ENCODE measurements around the gene MYBPC2. TPM values are rescaled to one million over a fixed set of nuclear protein-coding genes. Genes with fewer than 3 reads are reported as not detected.

Gene MYBPC2
- total RNA-seq, 1 donor: not detected

DNA sequence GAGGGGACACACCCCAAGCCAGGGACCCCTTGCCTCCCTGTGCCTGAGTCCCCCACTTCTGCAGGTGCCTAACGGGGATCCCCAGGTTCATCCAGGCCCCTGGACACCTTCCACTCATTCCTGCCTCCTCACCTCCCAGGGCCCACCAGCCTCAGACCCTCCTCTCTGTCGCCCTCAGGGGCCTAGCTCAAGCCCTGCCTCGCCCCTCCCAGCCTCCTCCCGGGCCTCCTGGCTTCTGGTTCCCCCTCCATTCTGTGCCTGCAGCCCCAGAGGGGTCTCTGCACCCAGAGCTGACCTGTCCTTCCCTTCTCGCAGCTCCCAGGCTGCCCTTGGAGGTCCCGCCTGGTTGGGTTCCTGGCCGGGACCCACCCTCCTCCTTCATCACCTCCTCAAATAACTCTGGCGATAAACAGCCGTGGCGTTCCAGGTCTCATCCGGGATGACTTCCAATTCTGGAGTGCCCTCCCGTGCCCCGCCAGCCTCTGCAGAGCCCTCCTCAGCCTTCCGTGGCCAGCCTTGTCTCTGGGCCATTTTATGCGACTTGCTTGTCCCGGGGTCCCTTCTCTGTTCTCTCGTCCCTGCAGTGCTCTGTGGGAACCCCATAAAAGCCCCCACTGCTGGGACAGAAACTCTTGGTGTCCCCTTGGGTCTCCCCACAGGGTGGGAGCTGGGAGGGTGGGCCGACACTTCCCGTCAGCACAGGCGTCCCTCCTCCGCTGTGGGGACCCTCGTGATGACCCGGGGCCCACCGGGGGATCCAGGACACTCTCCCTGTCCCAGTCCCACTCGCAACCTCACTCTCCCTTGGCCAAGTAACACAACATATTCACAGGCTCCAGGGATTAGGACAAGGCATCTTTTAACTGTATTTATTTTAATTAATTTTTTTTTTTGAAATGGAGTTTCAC is 69.1 kb downstream of the MYBPC2 start:
- Histone ChIP-seq H3K9me3 (ENCODE audit: low read depth, low read length) (no peaks in the 10 kb centered on the region), H3K27me3 (ENCODE audit: insufficient read depth, low read length) (peaks cover 5% of the 10 kb centered on the region), H3K36me3 (ENCODE audit: insufficient read depth, low read length) (no peaks in the 10 kb centered on the region), H3K4me3 (ENCODE audit: insufficient read depth, low read length) (no peak overlapping the region), H4K20me1 (ENCODE audit: insufficient read depth, low read length) (no peaks in the 10 kb centered on the region), H3K4me2 (ENCODE audit: insufficient read depth, low read length) (no peak overlapping the region), H3K79me2 (ENCODE audit: insufficient read depth, low read length) (no peaks in the 10 kb centered on the region), H3K27ac (ENCODE audit: low read depth, low read length) (no peak overlapping the region), H2AFZ (ENCODE audit: low read length) (no peak overlapping the region), H3K4me1 (ENCODE audit: insufficient read depth, low read length) (no peaks in the 10 kb centered on the region)
- no peak for DNase-seq (ENCODE audit: insufficient read length, low spot score, missing footprints)
- no peak for TF ChIP-seq CTCF (IDR thresholded peaks at IDR 0.05; ENCODE audit: extremely low read depth, low read depth, low read length)

GRCh38 chr19:50505856-50506611 is 73.3 kb downstream of the MYBPC2 start:
- no peak for TF ChIP-seq CTCF (IDR thresholded peaks at IDR 0.05; ENCODE audit: extremely low read depth, low read depth, low read length)
- Histone ChIP-seq H3K4me1 (ENCODE audit: insufficient read depth, low read length) (peaks cover 8% of the 10 kb centered on the region), H3K79me2 (ENCODE audit: insufficient read depth, low read length) (peaks cover 8% of the 10 kb centered on the region), H3K27me3 (ENCODE audit: insufficient read depth, low read length) (no peaks in the 10 kb centered on the region), H3K4me3 (ENCODE audit: insufficient read depth, low read length) (no peak overlapping the region), H2AFZ (ENCODE audit: low read length) (no peak overlapping the region), H3K4me2 (ENCODE audit: insufficient read depth, low read length) (no peak overlapping the region), H4K20me1 (ENCODE audit: insufficient read depth, low read length) (no peaks in the 10 kb centered on the region), H3K36me3 (ENCODE audit: insufficient read depth, low read length) (no peaks in the 10 kb centered on the region), H3K27ac (ENCODE audit: low read depth, low read length) (no peak overlapping the region), H3K9me3 (ENCODE audit: low read depth, low read length) (no peaks in the 10 kb centered on the region)
- DNase-seq (ENCODE audit: insufficient read length, low spot score, missing footprints): no peak

- H3K4me2 ChIP-seq (ENCODE audit: insufficient read depth, low read length): no peak overlapping the region
- no peak overlapping the region for H3K4me3 ChIP-seq (ENCODE audit: insufficient read depth, low read length)
- no peaks in the 10 kb centered on the region for H3K9me3 ChIP-seq (ENCODE audit: low read depth, low read length)
- peaks cover 8% of the 10 kb centered on the region for H3K79me2 ChIP-seq (ENCODE audit: insufficient read depth, low read length)
- H3K4me1 ChIP-seq (ENCODE audit: insufficient read depth, low read length): peaks cover 8% of the 10 kb centered on the region
- no peaks in the 10 kb centered on the region for H3K36me3 ChIP-seq (ENCODE audit: insufficient read depth, low read length)
- no peaks in the 10 kb centered on the region for H3K27me3 ChIP-seq (ENCODE audit: insufficient read depth, low read length)
- H3K27ac ChIP-seq (ENCODE audit: low read depth, low read length): no peak overlapping the region
- TF ChIP-seq CTCF (IDR thresholded peaks at IDR 0.05; ENCODE audit: extremely low read depth, low read depth, low read length): no peak
- no peak for DNase-seq (ENCODE audit: insufficient read length, low spot score, missing footprints)
- H2AFZ ChIP-seq (ENCODE audit: low read length): no peak overlapping the region
- H4K20me1 ChIP-seq (ENCODE audit: insufficient read depth, low read length): no peaks in the 10 kb centered on the region
Observed at GRCh38 chr19:50506700-50507099, 74.0 kb downstream of the MYBPC2 start.

GRCh38 chr19:50507376-50507775 is 74.7 kb downstream of the MYBPC2 start:
- Histone ChIP-seq H2AFZ (ENCODE audit: low read length) (no peak overlapping the region), H3K9me3 (ENCODE audit: low read depth, low read length) (no peaks in the 10 kb centered on the region), H3K79me2 (ENCODE audit: insufficient read depth, low read length) (peaks cover 8% of the 10 kb centered on the region), H3K4me2 (ENCODE audit: insufficient read depth, low read length) (no peak overlapping the region), H3K4me3 (ENCODE audit: insufficient read depth, low read length) (no peak overlapping the region), H3K4me1 (ENCODE audit: insufficient read depth, low read length) (peaks cover 8% of the 10 kb centered on the region), H4K20me1 (ENCODE audit: insufficient read depth, low read length) (no peaks in the 10 kb centered on the region), H3K36me3 (ENCODE audit: insufficient read depth, low read length) (no peaks in the 10 kb centered on the region), H3K27ac (ENCODE audit: low read depth, low read length) (no peak overlapping the region), H3K27me3 (ENCODE audit: insufficient read depth, low read length) (no peaks in the 10 kb centered on the region)
- DNase-seq (ENCODE audit: insufficient read length, low spot score, missing footprints): no peak
- TF ChIP-seq CTCF (IDR thresholded peaks at IDR 0.05; ENCODE audit: extremely low read depth, low read depth, low read length): no peak

Measured in osteoblast (primary cell).